ENCODE results near the gene ANGPTL3.

GRCh38 chr1:62625415-62625814 lies 28.1 kb downstream of the ANGPTL3 start:
- no peak for TF ChIP-seq CTCF (optimal IDR thresholded peaks at IDR 0.05 in 1 of 3, IDR thresholded peaks at IDR 0.05 in 1 of 3, conservative IDR thresholded peaks at IDR 0.05 in 1 of 3; ENCODE audit: extremely low read depth in 1 of 3, insufficient read depth in 2 of 3, low read length in 3 of 3)
- no peak for TF ChIP-seq EZH2 (IDR thresholded peaks at IDR 0.05; ENCODE audit: low read length)
